Activated CD4-positive, alpha-beta T cell treated with anti-CD3 and anti-CD28 coated beads, Interleukin-2, amount 50 U/mL, for 1 hour (primary cell): ENCODE data around the gene CCDC9.
"Not testable (repeated sequence)": the region's sequence is repeated elsewhere in the genome, so short reads cannot be mapped to it uniquely, and the experiment has no call there.

Experiments used
- DNase-seq: peaks from one replicate; pipeline ENCODE4 v3.0.0-alpha.2; 2020

The CCDC9 gene

DNA sequence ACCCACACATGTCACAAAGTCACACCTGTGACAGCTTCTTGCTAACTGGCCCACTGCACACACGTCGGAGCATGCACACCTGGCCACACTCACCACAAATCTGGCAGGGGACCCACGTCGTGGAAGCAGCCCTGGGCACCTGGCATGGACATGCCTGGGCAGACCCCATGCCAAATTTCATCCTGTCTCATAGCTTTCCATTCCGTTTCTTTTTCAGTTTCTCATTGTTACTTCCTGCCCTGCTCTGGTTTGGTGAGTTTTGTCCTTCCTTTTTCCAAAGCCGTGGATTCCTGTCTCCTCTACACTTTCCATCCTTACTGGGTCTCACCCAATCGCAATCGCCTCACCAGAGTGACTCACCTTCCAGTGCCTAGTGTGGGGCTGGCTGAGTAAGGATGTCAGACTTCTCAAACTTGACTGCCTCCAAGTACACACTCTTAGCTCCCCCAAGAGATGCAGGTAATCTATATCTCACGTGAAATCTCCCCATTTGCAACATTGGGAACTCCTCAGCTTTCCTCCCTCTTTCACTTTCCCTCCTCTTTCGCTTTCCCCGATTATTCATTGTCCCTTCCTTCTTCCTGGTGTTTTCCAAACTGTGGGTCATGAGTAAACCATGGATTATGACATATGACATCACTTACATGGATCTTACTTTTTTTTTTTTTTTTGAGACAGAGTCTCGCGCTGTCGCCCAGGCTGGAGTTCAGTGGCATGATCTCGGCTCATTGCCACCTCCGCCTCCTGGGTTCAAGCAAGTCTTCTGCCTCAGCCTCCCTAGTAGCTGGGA lies 23.7 kb upstream of the CCDC9 start:
- DNase-seq: no peak

DNA sequence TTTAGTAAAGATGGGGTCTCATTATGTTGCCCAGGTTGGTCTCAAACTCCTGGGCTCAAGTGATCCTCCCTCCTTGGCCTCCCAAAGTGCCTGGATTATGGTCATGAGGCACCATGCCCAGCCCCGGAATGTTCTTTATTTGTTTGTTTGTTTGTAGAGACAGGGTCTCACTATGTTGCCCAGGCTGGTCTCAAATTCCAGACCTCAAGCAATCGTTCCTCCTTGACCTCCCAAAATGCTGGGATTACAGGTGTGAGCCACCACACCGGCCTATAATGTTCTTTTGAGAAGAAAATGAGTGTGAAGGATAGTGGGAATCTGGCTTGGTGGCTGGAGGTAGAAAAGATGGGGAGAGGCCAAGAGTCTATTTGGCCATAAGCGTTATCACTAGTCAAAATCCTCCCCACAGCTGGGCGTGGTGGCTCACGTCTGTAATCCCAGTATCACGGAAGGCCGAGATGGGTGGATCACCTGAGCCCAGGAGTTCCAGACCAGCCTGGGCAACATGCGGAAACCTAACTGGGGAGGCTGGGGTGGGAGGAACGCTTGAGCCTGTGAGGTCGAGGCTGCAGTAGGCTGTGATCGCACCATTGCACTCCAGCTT lies 20.2 kb upstream of the CCDC9 start:
- no peak for DNase-seq

- no peak for DNase-seq
These were observed 17.2 kb upstream of the CCDC9 start for GRCh38 chr19:47239152-47239551.

DNA sequence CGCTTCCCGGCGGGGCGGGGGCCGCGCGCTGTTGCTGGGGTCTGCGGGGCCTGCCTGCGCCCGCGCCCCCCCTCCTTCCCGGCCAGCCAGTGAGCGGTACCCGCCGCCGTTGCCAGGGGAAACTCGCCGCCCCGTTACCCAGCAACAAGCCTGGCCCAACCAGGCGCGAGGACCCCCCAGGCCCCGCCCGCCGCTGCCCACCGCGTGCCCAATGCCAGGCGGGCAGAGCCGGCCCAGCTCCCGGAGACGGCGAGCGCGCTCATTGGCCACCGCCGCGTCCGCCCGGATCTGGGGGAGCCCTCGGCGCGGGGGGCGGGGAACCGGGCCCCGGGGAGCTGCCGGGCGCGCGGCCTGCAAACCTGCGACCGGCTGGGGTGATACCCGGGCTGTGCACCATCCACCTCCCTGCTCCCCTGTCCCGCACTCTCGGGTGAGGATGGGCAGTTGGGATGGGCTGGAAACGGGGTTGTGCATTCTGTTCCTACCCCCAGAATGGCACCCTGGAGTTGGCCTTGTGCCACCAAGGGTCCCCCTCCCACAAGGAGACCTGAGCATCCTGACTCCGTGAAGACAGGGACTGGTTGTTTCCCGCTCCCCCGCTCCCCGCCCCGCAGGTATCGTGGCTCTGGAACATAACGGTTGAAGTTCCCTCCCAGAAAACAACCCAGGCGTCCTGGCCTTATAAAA lies 16.6 kb upstream of the CCDC9 start:
- peak; percentile 61 for DNase-seq

DNA sequence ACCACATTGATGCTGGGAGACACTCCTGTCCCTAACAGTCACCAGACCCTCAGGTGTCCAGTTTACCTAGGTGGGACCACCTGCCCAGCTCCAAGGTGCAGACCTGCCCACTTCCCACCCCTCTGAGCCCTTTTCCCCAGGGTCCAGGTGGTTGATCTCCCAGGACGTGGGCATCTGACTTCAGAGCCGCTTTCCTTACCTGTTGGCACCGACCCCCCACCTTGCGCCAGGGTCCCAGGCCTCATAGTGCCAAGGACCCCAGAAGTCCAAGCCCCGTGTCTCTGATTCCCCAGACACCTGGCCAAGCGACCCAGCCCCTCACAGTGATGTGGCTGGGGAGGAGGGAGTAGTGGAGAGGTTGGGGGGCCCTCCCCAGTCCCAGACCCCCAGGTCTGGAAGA lies 15.8 kb upstream of the CCDC9 start:
- no peak for DNase-seq

- peak; percentile 92 for DNase-seq
These were observed 15.1 kb upstream of the CCDC9 start for GRCh38 chr19:47240996-47241918.

GRCh38 chr19:47241919-47242577 lies 14.3 kb upstream of the CCDC9 start:
- no peak for DNase-seq

DNA sequence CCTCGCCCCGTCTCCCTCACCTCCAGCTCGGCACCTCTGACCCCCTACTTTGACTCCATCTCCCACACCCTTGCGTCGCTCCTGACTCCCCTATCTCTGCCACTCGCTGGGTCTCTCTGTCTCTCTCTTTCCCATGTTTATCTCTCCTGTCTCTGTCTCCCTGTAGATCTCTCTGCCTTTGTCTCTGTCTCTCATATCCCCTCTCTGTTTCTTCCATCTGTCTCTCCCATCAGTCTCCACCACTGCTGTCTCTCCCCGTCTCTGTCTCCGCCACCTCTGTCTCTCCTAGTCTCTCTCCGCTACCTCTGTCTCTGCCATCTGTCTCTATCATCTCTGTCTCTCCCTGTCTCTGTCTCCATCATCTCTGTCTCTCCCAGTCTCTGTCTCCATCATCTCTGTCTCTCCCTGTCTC lies 13.0 kb upstream of the CCDC9 start:
- DNase-seq: no peak

DNA sequence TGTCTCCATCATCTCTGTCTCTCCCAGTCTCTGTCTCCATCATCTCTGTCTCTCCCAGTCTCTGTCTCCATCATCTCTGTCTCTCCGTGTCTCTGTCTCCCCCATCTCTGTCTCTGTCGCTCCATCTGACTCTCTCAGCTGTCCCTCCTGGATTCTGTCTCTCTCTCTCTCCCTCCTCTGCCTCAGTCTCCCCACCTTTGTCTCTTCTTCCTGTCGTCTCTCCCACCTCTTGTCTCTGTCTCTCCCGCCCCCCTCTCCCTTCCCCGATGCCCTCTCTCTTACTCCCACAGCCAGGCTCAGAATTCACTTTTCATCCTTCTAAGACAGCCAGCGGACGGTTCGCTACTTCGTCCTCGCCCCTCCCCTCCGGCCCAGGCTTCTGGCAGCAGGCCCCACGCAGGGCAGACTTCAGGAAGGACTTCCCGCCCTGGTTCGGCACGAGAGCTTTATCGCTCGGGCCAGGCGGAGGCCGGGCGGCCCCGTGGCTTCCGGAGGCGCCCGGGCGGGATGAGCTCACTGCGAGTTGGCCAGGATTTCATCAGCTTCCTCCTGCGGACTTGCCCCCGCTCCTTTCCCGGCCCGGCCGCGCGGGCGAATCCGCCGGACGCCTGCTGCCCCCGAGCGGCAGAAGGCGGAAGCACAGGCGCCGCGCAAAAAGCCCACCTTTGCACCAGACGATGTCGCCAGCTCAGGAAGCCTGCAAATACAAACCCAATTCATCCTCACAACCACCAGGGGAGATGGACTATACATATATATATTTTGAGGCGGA lies 12.4 kb upstream of the CCDC9 start:
- peak; percentile 84 for DNase-seq

DNA sequence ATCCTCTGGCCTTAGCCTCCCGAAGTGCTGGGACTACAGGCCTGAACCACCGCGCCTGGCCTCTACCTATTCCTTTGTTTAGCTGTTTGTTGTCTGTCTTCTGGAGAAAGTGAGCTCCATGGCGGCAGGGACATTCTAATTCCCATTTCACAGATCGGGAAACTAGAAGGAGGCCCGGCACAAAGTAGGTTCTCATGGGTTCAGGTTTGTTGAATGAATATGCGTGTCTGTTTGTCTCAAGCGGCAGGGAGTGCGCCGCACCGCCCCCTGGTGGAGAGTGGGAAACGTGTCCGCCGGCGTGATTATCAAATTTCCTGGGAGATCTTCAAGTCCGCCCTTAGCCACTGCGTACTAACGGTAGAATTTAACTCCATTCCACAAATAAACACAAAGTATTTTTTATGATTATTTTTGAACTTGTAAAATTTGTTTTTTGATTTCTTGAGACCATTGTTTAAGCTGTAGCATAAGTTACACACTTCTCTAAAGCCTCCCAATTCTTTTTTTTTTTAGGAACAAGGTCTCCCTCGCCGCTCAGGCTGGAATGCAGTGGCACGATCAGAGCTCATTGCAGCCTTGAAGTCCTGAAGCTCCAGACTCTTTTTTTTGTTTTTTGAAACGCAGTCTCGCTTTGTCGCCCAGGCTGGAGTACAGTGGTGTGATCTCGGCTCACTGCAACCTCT lies 8.9 kb upstream of the CCDC9 start:
- peak; percentile 77 for DNase-seq

DNA sequence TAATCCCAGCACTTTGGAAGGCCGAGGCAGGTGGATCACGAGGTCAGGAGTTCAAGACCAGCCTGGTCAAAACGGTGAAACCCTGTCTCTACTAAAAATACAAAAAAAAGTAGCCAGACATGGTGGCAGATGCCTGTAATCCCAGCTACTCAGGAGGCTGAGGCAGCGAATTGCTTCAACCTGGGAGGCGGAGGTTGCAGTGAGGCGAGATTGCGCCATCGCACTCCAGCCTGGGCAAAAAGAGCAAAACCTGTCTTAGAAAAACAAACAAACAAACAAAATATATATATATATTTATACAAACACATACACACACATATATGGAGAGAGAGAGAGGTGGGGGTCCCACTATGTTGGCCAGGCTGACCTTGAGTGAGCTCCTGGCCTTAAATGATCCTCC lies 3.3 kb upstream of the CCDC9 start:
- not testable (repeated sequence) for DNase-seq

DNA sequence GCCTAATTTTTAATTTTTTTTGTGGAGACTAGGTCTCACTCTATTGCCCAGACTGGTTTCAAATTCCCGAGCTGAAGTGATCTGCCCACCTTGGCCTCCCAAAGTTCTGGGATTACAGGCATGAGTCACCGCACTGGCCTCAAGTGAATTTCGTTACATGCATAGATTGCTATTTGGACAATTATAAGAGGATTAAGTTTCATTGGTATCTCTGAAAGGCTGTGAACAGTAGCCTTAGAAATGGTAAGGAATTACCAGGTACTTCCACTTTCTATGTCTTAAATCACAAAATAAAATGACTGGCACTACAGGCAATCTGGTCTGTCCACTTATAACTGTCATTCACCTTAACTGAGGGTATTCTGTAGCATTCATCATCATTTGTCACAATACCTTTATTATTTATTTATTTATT lies 2.9 kb upstream of the CCDC9 start:
- DNase-seq: no peak

- DNase-seq: no peak
These were observed 2.4 kb upstream of the CCDC9 start for GRCh38 chr19:47253970-47254369.

- DNase-seq: peak; percentile 99
These were observed 527 bp downstream of the CCDC9 start for GRCh38 chr19:47256693-47257410.

- DNase-seq: no peak
These were observed 1.3 kb downstream of the CCDC9 start for GRCh38 chr19:47257411-47258169.

GRCh38 chr19:47258434-47258833 lies 2.1 kb downstream of the CCDC9 start:
- no peak for DNase-seq

DNA sequence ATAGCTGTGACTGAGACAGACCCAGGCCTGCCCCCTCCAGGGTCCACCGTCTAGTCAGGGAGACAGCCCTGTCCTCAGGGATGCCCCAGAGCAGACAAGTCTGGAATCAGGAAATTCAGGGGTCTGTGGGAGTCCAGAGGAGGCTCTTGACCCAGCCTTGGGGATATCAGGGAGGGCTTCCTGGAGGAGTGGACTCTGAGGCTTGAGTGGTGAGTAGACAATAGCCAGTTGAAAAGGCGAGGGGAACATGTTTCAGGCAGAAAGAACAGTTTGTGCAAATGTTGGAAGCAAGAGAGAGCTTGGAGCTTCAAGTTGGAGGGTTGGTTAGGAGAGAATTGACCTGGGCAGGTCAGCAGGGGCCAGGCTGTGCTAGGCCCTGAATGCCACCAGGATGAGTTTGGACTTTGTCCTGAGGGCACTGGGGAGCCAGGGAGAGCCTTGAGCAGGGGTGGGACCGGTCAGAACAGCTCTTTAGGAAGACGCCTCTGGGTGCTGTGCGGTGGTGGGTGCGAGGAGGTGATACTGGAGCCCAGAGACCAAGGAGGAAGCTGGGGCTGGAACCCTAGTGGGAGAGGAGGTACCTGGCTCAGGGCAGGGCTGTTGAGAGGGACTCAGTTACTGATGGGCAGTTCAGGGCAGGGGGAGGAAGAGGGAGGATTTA lies 2.7 kb downstream of the CCDC9 start:
- DNase-seq: no peak

GRCh38 chr19:47260476-47260875 lies 4.2 kb downstream of the CCDC9 start:
- DNase-seq: no peak
